Measurements from ENCODE around the gene TBRG1.

Gene TBRG1

GRCh38 chr11:124663861-124664260 lies 41.2 kb downstream of the TBRG1 start:
- no peak for DNase-seq

- DNase-seq, result no peak
These were observed 44.9 kb downstream of the TBRG1 start for GRCh38 chr11:124667601-124668000.

GRCh38 chr11:124669193-124669592 lies 46.5 kb downstream of the TBRG1 start:
- DNase-seq, result peak; percentile 36 to 69

GRCh38 chr11:124670732-124671131 lies 48.1 kb downstream of the TBRG1 start:
- DNase-seq, result peak; percentile 43 to 64

- no peak for DNase-seq
These were observed 50.0 kb downstream of the TBRG1 start for GRCh38 chr11:124672536-124673215.

GRCh38 chr11:124673333-124674167 lies 50.9 kb downstream of the TBRG1 start, which contains the start of the genes SIAE and SPA17:
Gene SIAE, minus strand, starts transcription at chr11:124673739. Its CDS starts 31 bp downstream, at chr11:124673708.
Gene SPA17, plus strand, starts transcription at chr11:124673904. Its CDS starts 1,361 bp downstream, at chr11:124675265.
- DNase-seq, result peak; percentile 87 to 90

- no peak for DNase-seq
These were observed 51.5 kb downstream of the TBRG1 start for GRCh38 chr11:124674168-124674517.

- DNase-seq, result no peak
These were observed 51.9 kb downstream of the TBRG1 start for GRCh38 chr11:124674571-124674970.

- no peak for DNase-seq
These were observed 53.7 kb downstream of the TBRG1 start for GRCh38 chr11:124676386-124676785.

GRCh38 chr11:124678416-124678815 lies 55.8 kb downstream of the TBRG1 start:
- no peak for DNase-seq

- DNase-seq, result no peak
These were observed 58.8 kb downstream of the TBRG1 start for GRCh38 chr11:124681421-124681820.

GRCh38 chr11:124682443-124682842 lies 59.8 kb downstream of the TBRG1 start:
- DNase-seq, result no peak
